GM18907 (cell line): Measurements from ENCODE around the gene VAPB.

Experiments
- ATAC-seq: cut with Tn5 transposase; IDR thresholded peaks from one replicate; pipeline ENCODE4 v1.9.1; 2021; ENCODE audit warnings: mild to moderate bottlenecking, moderate library complexity; ENCODE audit not compliant: unreplicated experiment

Gene VAPB

DNA sequence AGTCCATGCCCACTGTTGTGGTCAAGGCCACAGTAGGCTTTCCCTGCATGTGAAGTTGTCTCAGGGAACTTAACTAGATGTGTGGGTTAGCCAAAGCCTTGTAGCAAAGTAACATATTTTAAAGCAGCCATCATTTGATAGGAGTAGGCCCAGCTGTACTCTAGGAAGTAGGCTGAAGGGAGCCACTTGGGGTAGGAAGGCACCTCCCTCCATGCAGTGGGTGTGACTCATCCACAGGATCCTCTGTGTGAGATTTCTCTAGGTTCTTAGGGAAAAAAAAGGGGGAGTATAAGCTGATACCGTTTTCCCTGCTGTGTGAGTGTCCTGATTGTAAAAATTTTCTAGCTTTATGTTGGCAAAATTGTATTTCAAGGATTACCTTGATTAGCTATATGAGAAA is 44.7 kb downstream of the VAPB start:
- no peak for ATAC-seq

DNA sequence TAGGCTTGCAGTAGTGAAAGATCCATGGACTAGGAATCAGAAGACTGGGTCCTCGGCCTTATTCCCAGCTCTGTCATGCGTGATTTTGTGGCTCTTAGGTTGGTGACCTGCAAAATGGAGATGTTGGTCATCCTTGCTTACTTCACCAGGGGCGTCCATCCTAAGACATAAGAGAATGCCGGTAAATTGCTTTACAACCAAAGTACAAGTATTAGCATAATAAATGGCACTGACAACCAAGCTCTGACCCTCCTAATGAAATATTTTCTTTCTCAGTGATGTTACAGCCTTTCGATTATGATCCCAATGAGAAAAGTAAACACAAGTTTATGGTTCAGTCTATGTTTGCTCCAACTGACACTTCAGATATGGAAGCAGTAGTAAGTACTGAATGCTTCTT is 45.3 kb downstream of the VAPB start:
- ATAC-seq = no peak

DNA sequence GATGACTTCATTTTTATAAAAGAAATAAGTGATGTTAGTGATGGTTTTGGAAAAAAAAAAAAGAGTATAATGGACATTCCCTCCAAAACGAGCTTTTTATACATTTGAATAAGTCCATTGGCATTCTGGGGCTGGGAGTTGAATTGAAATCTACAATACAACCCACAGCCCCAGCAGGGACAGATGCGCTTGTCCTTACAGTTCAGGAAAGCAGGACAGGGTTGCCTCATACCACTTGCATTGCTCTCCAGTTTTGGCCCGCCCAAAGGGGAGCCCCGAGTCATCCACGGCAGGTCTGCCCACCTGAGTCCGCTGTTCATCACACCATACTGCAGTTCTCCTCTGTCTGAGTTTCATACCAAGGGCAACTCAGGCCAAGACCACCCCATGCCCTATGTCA is 46.2 kb downstream of the VAPB start:
- ATAC-seq = no peak

DNA sequence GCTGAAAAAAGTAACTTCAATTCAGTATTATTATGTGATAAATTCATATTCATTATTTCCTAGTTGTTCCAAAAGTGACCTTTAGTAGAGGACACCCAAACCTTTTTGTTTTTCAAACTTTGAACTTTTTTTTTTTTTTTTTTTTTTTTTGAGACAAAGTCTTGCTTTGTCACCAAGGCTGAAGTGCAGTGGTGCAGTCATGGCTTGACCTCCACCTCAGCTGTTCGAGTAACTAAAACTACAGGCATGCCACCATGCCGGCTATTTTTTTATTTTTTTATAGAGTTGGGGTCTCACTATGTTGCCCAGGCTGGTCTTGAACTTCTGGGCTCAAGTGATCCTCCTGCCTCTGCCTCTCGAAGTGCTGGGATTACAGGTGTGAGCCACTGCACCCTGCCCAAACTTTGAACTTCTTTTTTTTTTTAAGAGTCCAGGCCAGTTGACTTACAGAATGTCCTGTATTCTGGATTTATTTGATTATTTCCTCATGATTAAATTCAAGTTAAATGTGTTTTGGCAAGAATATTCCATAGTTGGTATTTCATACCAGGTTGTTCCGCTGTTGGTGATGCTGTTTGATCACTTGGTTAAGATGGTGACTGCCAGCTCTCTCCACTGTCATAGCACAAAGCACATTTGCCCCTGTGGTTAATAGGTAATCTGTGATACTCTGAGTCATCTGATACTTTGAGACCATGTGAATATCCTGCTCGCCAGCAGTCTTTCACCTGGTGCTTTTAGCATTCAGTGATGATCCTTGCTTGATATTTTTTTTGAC is 48.0 kb downstream of the VAPB start:
- ATAC-seq = peak; percentile 93

DNA sequence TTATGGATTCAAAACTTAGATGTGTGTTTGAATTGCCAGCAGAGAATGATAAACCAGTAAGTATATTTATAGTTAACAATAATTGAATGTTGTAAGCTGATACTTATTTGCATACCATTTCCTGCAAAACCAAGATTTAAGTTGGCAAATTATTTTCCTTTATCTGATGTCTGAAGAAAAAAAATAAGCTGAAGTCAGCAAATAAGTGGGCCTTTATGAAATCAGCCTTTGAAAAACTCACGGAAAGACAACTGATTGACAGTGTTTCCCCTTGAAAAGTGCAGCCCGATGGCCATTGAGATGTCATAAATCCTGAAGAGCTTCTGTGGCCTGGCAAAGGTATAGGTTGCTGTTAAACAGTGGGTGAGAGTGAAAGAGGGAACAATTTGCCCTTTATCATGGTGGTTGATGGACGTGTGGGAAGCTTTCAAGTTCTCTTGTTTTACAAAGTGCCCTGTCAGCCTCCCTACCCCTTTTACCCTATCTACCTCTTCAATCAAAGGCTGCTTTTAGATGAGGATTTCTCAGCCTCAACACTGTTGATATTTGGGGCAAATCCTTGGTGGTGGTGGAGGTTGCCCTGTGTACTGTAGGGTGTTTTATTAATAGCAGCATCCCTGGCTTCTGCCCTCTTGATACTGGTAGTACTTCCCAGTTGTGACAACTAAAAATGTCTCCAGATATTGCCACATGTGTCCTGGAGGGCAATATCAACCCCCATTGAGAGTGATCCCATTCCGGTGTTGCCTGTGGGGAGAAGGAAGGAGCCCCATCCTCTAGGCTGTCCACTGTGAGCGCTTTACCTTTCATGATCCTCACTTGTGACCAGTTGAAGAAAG is 50.2 kb downstream of the VAPB start:
- ATAC-seq = no peak

DNA sequence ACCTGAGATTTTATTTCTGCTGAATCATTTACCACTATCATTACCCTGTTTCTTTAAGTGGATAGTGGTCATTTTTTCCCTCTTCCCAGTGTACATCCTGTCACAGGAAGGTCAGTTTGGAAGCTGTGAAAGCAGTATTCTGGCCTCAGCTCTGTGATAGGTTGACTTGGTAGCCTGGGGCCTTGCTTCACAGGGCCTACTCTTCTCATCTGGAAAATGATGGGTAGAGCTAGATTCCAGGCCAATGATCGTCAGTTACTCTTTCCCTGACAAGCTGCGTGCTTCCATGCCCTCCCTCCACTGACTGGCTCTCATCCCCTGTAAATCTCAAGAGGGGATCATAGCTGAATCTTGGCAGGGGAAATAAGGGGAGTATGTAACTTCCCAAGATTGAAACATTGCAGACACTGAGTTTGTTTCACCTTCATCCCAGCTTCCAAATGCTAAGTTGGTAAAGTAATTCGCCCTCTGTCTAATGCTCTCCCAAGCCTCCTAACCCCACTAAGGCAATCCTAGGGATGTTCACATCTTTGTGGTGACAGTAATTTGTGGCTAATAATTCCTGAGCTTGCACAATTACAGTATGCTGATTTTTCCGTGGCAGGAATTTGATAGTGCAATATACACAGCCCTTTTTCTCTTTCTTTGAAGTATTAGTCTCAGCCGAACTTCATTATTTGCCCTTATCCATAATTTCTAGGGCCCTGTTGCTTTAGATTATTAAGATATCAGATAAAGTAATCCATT is 51.2 kb downstream of the VAPB start:
- ATAC-seq = no peak

DNA sequence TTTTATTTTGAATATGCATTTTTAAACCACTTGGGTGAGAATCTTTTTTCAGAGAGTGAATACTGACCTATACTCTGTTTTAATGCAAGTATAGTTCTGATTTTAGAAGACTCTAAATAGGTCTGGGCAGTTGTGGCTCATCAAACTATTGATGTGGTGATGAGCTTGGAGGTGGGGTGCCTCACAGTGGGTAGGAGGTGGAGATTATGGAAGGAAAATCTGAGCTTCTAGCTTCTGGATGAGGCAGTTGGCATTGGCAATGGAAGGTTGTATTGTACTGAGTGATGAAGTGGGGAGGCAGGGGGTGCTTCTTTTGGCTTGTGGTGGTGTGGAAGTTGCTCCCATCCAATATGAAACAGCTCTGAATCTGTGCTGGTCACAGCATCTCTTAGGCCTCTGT is 52.7 kb downstream of the VAPB start:
- no peak for ATAC-seq

DNA sequence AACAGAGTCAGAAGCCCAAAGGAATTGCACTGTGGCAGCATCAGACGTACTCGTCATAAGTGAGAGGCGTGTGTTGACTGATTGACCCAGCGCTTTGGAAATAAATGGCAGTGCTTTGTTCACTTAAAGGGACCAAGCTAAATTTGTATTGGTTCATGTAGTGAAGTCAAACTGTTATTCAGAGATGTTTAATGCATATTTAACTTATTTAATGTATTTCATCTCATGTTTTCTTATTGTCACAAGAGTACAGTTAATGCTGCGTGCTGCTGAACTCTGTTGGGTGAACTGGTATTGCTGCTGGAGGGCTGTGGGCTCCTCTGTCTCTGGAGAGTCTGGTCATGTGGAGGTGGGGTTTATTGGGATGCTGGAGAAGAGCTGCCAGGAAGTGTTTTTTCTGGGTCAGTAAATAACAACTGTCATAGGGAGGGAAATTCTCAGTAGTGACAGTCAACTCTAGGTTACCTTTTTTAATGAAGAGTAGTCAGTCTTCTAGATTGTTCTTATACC is 55.8 kb downstream of the VAPB start:
- no peak for ATAC-seq

DNA sequence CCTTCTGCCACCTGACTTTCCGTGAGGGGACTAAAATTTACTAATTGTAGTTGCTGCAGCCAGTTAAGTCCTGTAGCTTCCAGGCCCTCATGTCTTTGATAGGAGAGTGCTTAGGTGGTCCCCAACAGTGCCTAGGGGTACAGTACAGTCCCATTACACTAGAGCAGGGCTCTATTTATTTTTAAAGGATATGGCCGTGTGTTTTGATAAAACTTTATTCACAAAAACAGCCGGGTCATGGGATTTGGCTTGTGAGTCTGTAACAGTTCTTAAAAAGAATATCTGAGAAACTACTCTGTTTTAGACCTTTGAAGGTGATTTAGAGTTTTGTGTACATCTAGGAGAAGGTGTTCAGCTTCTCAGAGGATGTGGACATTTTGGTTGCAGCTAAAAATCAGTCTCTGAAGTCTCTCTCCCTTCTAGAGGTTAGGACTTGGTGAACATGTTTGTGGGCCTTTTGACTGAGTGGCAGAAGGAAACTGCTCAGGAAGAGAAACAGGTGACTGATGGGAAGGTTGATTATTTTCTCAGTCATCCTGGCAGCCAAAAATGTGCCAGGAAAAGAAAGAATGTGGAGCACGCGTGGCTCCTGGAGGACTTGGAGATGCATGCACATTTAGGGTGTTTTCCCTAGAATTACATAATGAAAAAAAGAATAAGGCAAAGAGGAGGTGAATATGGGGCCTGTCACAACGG is 57.4 kb downstream of the VAPB start:
- ATAC-seq = no peak

DNA sequence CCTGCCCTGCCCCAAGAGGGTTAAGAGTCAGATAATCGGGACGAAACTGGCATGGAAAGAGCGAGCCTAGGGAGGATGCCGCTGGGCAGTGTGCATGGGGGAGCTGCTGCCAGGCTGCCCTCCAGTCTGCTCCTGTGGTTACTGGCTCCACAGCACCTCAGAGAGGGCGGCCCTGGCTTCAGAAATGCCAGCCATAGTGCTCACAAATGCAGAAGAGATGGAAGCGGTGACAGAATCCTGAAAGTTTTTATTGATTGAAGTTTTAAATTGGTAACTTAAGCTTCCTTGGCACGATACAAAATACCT is 57.9 kb downstream of the VAPB start:
- ATAC-seq = no peak

DNA sequence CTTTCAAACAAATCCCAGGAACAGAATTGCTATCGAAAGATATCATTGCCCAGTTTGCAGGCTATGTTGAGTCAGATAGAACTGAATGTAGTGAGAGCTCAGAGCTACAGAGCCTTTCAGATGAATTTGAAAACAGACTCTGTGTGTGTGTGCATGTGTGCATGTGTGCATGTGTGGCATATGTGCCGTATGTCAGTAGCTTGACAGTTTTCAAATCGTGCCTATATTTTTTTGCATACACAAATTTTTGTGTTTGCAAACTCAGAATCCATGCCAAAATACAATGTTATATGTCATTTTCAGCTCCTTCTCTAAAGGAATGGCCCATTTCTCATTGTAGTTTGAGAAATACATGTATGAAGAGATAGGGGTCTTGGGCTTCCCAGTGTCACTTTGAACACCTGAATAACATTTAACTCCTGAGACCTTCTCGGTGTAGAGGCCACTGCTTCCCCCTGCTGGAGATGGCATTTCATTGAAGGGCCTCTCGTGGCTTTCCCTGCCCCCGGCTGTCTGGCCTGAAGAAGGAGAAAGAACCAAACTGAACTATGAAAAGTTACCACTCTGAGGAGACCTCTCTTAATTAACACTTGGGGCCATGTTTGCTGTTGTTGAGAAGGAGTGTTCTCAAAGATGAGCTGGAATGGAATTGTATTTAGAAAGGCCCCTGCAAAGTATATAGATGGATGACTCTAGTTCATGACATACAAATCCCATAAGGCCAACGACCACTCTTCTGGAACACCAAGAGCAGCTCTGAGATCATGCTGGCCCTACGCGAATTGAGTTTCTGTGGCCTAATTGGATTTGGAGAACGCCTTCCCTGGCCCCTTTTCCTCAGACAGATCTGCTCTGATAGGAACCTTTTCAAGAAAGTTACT is 58.7 kb downstream of the VAPB start:
- ATAC-seq = no peak

DNA sequence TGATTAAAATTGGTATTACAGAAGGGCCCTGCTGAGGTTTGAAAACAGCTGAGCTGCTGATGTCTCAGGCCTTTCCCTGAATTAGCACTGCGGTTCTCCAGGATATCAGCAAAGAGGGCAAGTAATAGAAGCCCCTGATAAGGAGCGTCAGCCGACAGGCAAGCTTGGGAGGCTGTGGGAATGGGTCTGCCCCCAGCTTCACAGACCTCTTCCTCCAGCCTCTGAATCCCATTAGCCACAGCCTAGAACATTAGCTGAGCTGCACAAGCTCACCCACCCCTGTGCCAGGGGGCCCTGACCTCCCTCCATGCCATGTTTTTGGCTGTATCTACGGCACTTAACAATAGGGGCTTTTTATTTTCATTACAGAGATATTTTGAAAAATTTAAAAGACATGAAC is 59.9 kb downstream of the VAPB start:
- no peak for ATAC-seq

DNA sequence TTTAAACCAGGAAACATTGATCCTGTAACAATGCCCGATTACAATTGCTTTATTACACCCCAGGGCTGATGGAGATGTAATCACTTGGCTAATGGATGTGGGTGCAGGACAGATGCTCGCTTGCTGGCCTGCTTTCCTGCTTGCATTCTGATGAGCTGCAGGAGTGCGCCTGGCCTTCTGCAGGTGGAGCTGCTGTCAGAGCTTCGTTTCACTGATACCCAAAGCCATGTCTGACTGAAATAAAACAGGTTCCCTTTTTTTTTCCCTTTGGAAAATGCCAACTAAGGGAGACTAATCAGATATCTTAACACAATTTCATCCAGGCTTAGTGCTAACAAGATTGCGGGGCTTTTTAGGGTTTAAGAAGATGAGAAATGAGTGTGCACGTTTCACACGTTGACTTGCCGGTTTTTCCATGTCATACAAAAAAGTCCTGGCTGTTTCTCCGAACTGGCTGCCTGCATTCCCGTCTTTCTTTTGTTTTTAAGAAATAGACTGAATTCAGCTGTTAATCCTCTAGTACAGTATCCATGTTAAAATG is 60.7 kb downstream of the VAPB start:
- no peak for ATAC-seq

DNA sequence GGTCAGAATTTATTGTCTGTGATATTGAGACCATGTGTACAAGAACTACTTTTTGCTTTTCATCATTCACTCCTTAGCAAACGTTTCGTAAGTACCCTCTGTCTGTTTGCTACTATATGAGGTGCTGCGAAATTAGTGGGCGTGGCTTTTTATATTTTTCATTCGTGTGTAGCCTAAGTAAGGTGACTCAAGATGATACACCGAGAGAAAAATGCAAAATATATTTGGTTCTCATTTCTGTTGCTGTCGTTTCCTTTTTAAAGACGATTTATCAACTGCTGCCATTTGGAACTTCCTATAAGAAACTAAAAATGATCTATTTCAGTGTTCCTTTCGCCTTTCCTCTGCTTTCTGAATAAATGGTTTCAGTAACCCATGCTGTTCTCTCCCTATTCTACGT is 61.2 kb downstream of the VAPB start:
- ATAC-seq = no peak

DNA sequence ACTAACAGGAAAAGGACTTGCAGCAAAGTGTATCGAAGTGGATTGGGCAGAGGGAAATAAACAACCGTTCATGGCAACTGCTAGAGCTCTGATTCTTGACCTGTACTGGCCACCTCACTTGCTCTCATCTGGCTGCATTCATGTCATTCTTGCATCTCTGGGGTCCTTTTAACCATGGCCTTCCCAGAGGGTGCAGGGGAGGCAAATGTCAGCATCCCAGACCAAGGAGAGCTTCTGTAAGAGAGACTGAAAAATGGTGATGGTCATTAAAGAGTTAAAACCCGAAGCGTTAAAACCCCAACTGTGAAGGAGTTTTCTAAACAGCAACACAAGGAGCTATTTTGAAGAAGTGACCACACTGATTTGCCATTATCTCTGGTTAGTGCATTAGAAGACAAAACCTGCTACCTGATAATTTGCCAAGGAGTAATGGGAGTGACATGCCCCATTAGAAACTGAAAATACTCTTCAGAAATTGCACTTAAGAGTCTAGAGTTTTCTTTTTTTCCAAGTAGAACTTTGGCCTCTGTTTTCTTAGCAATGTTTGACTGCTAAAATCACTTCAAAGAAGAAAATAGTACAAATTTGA is 63.7 kb downstream of the VAPB start:
- ATAC-seq = no peak

DNA sequence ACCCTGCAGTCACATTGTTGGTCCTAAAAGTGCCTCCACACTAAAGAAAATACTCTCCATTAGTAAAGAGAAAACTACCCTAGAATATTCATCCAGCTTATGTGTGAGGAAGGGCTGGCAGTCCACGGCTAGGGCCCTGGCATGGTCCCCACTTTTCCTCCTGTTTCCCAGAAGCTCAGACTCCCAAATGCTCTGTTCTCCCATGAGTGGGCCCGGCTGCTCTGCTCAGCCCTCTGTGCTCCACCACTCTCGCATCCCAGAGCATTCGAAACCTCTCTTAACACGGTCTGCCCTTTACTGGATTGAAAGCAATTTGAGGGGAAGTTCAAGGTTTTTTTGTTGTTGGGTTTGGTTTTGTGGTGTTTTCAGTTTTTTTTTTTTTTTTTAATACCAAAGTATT is 64.4 kb downstream of the VAPB start:
- ATAC-seq = no peak

DNA sequence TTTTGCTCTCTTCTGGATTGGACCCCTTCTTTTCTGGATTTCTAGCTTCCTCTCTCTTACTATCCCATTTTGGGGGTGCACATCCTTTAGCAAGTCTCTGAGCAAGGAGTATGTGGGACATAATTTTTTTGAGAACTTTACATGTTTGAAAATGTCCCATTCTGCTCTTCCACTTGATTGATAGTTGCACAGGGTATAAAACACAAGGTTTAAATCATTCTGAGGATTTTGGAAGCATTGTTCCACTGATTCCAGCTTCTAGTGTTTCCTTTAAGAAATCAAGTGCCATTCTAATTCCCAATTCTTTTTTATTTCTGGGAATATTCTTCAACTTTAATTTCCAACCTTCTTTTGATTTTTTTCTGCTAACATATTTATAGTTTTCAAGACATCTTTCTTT is 65.4 kb downstream of the VAPB start:
- no peak for ATAC-seq

DNA sequence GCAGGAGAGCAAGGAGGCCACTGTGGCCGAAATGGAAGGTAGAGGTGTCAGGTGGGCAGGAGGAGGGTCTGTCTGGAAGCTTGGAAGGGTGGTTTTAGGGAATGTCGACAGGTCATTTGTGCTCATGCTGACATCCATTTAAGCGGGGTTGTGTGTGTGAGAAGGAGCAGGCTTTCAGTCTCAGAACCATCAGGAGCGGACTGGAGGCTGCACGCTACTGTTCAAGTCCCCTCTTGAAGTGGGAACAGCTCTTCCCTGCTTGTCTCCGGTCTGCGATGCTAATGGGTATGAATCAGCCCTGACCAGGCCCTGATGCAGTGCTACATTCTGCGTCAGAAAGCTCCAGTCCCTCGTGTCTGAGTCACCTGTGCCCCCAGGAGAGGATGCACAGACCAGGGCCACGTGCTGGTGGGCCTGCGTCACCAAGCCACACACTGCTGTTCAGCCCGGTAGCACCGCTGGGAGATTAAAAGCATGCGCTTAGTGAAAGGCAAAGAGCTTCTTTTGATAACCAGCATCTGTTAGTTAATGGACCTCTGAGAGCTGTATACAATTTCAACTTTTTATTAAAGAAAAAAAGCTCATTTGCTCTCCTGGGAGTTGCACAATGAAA is 68.2 kb downstream of the VAPB start:
- no peak for ATAC-seq
